NCI-H526 treated with DMSO at 0.1 percent for 48 hours (cell line): ENCODE results near the gene AK9.
"Not testable (repeated sequence)": the region's sequence is repeated elsewhere in the genome, so short reads cannot be mapped to it uniquely, and the experiment has no call there.

Experiments
- DNase-seq: peaks from one replicate; lab custom pipeline; 2025; lab: John Stamatoyannopoulos, UW

AK9 gene

DNA sequence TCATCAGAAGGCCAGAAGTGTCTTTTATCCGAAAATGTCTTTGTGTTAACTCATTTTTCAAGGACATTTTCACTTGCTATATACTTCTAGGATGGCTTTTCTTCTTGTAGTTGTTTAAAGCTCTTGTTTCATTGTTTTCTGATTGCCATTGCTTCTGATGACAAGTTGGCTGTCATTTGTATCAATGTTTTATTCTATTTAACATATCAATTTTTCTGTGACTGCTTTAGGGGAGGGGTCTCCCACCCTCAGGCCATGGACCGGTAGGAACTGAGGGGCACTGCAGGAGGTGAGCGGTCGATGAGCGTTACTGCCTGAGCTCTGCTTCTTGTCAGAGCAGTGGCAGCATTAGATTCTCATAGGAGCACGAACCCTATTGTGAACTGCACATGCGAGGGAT is 65.8 kb downstream of the AK9 start:
- no peak for DNase-seq

DNA sequence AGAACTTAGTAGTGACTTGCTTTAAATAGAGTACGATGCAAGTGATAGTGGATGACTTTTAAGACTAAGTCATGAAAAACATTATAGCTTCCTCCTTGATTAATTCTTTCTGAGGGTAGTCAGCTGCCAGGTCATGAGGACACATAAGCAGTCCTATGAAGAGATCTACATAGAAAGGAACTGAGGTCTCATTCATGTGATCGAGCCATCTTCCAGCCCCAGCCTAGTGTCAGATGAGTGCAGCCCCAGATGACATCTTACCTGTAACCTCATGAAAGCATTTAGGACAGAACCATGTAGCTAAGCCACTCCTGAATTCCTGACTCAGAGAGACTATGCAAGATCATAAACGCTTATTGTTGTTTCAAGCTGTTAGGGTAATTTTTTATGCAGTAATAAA is 67.7 kb downstream of the AK9 start:
- no peak for DNase-seq

DNA sequence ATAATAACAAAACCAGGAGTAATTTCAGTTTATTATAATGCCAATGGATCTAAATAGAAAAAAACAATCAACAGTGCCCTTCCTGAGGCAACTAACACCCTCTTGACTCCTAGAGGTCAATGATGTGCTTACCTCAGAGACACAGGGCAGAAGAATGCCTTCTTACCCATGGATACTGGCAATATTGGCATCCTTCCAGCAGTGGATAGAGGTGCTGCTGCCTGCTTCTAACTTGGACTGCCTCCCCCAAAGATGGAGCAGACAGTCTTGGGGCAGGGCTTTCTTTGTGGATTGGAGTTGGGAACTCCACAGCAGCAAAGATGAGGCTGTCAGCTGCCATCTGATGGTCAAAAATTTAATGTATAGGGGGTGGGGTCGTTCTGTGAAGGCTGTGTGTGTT is 78.7 kb downstream of the AK9 start:
- DNase-seq = no peak

DNA sequence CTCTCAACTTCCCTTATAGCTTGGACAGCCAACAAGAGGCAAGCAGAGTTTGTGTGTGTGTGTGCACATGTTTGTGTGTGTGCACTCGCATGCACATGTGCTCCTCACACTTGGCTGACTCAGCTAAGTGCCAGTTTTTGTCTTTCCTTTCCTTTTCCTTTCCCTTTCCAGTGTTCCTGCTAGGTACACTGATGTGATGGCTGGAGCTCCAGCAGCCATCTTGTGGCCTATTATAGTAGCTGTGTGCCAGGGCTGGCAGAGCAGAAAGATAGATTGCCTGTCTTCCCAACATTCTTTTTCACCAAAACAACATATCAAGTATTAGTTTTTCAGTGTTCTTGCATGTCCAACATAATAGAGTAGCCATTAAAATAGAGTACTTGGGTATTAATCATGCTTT is 79.5 kb downstream of the AK9 start:
- DNase-seq = no peak

DNA sequence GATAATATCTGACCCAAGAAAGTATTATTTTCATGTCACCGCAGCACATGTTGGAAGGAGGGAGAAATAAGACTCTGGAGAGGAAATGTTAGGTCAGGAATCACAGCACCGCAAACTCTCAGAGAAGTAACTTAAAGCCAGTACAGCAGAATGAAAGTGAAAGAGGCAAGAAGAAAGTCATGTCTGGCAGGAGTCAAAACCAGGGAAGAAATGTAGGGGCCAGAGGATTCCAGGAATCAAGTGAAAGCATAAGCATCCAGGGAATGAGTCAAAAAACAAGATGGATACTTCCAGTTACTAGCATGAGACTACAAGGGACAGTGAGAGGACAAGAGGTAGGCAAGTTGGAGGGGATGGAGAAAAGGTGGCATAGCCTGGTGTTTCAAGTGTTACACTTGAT is 80.4 kb downstream of the AK9 start:
- no peak for DNase-seq

DNA sequence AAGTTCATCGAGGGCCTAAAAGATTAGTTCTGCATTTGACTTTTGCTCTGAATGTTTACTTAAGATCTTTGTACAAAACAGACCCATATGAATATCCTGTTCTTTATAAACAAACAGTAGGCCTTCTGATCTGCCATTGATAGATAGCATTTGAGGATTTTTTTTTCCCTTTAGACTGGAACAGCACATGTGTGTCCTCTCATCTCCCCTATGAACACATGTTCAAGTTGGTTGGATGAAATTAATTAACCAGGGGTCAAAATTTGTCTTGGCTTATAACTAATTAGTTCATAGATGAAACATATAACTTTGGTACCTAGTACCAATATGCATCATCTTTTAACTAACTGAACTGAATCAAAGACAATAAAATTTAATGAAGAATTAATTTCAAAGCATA is 81.3 kb downstream of the AK9 start:
- no peak for DNase-seq

DNA sequence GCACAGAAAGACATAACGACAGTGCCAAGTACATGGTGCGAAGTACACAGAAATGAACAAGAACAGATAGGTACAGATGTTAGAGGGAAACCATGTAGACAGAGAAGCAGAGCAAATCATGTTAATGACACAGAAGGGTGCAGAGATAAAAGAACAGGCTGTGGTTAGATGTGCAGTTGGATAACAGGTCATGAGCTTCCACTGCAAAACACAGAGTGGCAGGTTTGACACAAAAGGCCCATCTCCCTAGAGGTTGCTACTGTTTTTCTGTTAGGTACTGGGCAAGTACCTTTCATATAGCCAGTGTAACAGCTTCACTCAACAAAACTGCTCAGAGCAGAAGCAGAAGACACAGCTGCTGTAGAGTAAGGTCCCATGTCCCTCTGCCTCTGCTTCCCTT is 84.6 kb downstream of the AK9 start:
- no peak for DNase-seq

DNA sequence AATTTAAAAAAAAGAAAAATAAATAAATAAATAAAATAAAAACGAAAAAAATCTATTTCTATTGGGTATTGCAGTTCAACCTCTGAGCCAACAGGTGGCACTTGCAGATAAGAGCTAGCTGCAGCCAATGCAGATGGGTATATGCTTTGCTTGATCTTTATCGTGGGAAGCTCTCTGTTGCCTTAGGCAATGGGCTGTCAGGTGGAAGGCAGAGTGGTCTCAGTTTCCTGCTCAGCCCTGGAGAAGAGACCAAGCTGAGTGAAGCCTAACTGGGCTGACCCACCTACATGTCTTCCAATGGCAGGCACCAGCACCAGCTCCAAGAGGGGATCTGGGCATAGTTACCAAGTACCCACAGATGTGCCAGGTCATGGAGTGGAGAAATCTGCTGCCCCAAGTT is 95.0 kb downstream of the AK9 start:
- peak; percentile 3 for DNase-seq

DNA sequence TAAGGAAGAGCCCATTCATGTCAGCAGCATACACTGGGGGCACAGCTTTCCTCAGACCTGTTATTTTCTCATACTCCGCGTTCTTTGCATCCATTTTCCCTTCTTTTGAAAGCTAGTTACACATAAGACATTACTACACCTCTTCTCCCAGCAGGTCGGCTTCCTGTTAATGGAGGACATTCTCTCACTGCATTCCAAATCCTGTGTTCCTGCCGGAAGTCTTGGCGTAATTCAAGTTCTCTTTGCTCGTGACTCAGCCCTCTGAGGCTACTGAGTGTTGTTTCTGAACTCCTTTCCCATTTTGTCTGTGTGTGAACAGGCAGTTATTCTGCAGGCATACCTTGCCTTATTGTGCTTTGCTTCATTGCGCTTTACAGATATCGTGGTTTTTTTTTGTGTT is 110.5 kb downstream of the AK9 start:
- DNase-seq = no peak

DNA sequence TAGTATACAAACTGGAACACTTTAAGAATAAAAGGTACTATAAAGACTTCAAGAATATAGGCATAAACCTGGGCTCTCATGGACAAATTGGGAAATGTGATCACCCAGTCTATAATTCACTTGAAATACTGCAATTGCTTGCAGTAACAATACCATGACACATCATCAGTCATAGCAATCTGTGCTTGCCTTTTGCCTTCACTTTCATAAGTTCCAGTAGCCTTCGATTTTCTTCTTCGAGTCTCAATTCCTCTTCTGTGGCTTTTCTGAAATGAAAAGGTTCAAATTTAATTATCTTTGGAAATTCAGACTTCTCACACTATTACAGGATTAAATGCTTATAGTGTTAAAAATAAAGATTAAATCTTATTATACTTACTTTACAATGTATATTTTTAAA is 111.6 kb downstream of the AK9 start:
- no peak for DNase-seq

DNA sequence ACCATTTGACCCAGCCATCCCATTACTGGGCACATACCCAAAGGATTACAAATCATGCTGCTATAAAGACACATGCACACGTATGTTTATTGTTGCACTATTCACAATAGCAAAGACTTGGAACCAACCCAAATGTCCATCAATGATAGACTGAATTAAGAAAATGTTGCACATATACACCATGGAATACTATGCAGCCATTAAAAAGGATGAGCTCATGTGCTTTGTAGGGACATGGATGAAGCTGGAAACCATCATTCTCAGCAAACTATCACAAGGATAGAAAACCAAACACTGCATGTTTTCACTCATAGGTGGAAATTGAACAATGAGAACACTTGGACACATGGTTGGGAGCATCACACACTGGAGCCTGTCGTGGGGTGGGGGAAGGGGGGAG is 121.1 kb downstream of the AK9 start:
- DNase-seq = not testable (repeated sequence)

DNA sequence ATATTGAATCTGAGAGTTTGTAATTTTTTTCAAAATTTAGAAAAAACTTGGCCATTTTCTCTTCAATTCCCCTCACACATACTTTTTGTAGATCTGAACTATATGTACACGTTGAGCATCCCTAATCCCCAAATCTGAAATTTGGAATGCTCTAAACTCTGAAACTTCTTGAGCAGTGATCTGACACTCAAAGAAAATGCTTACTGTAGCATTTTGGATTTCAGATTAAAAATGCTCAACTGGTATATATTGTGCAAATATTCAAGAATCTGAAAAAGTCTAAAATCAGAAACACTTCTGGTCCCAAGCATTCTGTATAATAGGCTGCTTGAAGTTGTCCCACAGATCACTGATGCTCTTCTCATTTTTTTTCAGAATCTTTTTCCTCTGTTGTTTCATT is 129.2 kb downstream of the AK9 start:
- DNase-seq = no peak

DNA sequence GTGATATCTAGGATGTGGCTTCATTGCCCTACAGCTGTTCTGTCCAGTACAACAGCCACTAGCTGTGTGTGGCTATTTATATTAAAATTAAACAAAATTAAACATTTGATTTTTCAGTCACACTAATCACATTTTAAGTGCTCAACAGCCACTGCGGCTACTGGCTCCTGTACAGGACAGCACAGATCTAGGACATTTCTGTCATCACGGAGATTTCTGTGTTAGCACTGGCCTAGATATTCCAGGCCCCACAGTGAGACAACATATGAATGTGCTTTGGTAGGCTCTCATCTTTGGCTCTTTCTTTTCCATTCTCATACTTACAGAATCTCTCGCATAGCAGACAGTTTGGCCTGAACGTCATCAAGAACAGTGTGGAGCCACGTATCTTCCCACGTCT is 159.6 kb downstream of the AK9 start:
- DNase-seq = no peak

DNA sequence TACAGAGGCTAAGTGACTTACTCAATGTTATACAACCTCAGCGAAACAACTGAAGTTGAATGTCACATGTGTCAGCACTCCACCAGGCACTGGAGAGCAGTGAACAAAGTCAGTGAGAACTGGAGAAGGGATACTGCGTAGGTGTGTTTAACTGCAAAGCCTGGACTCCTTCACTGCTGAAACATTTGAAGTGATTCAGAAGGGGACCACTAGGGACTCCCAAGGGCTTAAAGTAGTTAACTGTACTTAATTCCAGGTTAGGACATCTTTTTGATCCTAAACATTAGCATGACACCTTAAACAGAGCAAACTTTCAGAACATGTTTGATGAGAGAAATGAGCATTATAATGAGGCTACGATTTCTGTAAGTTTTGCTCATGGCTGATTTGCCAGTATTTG is 163.0 kb downstream of the AK9 start:
- DNase-seq = no peak

DNA sequence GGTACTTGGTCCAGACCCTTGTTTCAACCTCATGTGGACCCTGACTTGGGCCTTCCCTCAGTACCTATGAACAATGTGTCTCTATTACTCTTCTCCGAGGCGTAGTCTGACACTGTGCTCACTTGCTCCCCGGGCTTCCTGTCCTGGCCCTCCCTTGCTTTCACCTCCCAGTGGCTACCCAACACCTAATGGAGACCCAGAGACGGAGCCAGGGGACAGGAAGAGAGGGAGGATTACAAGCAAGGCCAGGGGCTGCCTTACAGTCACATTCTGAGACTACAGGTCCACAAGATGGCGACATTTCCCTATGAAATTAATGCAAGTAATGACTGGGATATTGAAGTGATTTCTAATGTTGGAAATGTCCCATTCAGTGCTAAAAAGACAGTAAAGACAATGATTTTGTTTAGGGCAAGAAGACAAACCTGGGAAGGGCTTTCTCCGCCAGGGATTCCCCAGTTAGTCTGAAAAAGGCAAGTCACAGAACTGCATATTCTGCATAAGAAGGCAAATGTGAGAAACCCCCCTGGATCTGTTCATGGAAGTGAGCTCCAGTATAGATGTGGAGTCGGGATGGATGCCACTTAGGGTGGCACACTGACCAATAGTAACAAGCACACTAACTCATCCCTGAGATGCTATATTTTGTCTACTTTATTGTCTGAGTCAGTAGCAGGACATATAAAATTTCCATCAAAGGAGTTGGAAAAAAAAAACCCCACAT is 163.9 kb downstream of the AK9 start:
- peak; percentile 40 for DNase-seq

DNA sequence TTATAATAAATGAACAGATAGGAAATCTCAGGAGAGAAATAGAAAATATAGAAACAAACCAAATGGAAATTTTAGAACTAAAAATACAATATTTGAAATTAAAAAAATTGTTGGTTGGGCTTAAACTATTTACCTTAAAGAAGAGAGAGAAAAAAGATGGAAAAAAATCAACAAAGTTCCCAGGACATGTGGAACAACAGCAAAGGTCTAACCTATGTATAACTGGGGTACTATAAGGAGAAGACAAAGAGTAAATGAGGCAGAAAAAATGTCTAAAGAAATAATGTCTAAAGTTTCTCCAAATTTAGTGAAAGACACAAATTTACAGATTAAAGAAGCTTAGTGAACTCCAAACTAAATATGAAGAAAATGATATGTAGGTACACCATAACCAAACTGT is 166.9 kb downstream of the AK9 start:
- no peak for DNase-seq

DNA sequence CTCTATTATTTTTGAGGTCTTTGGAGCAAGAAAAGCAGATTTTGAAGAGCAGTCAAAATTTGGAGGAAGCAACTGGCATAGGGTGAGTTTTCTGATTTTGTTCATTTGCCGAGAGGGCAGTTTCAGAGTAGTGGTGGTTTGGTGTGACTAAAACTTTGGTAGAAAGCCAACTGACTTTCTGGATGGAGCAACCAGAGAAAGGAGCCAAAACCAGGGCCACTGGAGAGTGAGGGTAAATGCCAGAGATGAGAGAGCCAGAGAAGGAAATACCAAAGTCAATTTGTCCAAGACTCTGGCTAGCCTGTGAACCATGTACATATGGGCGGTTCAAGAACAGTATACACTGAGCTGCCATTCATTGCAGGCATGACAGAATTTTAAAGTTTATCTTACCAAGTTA is 167.5 kb downstream of the AK9 start:
- no peak for DNase-seq

DNA sequence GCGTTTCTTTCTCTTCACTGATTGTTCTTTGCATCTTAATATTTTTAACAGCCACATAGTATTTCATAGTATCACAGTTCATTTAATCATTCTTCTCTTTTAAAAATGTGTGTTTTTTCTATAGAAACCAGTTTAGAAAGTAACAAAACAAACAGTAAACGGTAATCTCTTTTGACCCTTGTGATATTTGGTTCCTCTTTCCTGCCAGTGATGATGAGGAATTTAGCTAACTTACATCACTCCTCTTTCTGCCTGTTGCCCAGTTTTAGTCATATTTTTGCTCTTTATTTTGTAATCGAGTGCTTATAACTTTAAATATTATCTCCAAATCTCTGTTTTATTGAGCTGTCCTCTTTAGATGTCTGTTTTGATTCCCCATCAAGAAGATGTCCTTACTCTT is 169.9 kb downstream of the AK9 start:
- DNase-seq = no peak

DNA sequence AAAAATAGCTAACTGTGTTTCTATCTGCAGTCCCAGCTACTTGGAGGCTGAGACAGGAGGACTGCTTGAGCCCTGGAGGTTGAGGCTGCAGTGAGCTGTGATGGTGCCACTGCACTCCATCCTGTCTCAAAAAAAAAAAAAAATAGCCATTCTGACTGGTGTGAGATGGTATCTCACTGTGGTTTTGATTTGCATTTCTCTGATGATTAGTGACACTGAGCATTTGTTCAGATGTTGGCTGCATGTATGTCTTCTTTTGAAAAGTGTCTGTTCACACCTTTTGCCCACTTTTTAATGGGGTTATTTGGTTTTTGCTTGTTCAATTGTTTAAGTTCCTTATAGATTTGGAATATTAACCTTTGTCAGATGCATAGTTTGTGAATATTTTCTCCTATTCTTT is 171.4 kb downstream of the AK9 start:
- not testable (repeated sequence) for DNase-seq

DNA sequence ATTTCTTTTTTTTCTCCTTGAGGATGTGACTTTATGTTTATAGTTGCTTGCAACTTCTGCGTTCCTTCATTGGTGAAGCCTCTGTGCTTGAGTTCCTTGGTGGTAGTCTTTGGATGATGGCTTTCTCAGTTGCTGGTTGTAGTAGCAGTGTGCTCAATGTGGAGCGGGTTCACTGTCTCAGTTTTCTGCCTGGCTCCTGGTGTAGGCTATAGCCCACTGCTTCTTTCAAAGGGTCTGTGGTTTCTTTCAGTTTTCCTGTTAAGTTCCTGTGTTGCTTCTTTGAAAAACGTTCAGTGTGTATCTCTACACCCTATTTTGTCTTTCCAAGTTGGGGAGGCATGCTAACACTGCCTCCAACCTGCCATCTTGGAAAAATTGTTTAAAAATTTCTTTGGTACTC is 174.1 kb downstream of the AK9 start:
- no peak for DNase-seq

DNA sequence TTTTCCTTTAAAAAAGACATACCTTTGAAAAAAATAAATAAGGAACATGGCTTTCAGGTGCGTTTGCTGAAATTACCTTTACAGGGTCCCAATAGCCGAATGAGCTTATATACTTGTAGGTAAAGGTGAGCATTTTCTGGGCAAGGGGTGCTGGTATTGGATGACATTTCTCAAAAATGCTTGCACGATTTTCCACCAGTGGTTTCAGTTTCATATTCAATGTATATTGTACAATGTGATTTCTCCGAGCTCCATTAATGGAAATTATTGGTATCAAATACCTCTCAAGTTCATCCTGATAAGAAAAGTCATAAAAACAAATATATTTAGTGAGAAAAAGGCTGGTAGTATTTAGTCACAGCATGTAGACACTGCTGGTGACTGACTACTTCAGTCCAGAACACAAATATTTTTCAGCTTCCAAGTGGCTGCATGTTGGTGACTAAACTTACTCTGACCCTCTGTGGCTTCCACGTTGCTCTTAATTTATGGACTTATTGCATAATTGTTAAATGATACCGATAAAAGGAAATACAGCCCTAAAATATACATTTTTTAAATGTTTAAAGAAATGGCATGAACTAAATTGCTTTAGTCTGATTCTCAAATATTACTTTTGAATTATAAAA is 175.1 kb downstream of the AK9 start:
- no peak for DNase-seq

DNA sequence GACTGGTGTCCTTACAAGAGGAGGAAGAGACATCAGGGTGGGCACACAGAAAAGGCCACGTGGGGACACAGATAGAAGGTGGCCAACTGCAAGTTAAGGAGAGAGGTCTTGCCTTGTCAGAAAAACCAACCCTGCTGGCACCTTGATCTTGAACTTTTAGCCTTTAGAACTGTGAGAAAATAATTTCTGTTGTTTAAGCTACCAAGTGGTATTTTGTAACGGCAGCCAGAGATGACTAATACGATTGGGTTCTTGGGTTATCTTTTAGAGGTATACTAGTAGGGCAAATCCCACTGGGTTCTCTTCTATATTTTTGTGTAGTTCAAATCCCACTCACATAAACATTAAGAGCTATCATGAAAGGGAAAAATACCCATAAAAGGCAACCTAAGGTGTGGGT is 176.1 kb downstream of the AK9 start:
- DNase-seq = no peak

DNA sequence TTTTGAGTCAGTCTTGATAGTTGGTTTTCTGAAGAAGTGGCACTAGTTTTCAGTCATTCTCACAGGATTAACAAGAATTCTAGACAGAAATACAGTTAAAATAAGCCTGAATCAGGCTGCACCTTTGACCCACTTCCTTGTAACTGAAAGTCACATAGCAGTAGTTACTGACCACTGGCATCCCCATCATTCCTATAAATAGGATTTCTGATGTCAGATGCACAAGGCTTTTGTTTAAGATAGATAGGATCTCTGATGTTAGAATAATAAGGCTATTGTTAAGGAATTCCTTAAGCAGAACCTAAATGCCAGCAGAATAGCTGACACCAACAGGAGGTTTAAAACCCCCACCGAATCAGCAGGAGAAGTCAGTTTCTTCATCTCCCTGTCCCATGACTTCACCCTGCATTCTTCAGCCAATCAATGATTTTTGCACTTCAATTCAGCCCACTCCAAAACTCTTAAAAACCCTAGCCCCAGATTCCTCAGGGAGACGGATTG is 177.4 kb downstream of the AK9 start:
- no peak for DNase-seq

DNA sequence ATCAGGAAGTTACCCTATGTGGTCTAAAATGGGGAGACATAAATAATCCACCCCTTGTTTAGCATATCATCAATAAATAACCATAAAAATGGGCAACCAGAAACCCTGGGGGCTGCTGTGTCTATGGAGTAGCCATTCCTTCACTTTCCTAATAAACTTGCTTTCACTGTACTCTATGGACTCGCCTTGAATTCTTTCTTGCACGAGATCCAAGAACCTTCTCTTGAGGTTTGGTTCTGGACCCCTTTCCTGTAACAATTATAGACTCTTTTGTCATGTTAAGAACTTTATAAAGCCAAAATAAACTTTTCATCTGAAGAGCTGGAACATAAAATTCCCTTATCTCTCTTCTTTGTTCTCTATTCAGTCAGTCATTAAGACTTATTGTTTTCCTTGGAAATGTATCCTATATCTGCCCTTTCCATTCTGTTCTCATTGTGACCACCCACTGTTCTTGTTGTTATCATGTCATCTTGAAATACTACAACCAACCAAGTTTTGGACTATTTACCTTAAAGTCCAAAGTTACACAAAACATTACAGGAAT is 178.7 kb downstream of the AK9 start:
- no peak for DNase-seq
